ENCODE data around the gene YJEFN3.

Gene YJEFN3

DNA sequence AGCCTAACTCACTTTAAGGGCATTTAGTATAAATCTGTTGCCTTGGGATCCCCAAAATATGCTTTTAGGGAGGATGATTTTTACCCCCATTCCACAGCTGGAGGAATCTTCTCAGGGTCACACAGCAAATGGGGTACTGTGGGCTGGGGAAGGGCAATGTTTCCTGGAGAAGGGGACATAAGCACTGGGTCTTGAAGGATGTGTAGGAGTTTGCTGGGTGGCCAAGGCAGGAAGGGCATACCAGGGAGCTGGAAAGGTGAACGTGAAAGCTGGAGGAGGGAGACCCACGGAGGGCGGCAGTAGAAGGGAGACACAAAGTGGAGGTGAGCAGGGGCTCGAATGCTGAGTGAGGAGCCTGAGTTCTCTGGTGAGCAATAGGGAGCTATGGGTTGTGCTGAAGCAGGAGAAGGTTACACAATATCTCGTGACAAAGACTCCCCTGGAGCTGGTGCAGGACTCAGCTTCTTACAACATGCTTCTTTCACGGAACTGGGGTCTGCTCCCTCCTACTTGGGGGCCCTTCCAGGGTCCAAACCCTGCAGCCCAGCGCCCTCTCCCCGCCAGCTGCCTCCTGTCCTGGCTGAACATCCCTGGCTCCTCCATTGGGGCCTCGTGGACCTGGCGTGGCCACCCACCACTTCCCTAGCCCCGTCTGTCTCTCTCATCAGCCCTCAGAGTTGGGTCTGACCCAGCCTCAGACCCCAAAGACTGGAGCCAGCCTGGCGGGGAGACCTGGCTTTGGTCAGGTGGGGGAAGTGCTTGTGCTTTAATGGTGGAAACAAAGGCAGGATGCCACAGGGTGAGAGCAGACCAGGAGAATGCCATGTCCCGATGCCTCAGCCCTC is 20.4 kb downstream of the YJEFN3 start:
- peaks cover 0 to 16% (median 9%) of the 10 kb centered on the region in 10 experiments; a peak in 13 of 20 replicates for H3K4me1 ChIP-seq
- H3K4me2 ChIP-seq: no peak overlapping the region
- TF ChIP-seq Cebpa-rat (IDR thresholded peaks at IDR 0.05): no peak
- H3K27ac ChIP-seq: no peak overlapping the region
- H4K20me1 ChIP-seq: no peaks in the 10 kb centered on the region
- peaks cover 0 to 9% (median 0%) of the 10 kb centered on the region in 11 experiments; a peak in 4 of 22 replicates for H3K9me3 ChIP-seq (replicated peaks in 1 of 11)
- peaks cover 0 to 9% (median 0%) of the 10 kb centered on the region in 11 experiments; a peak in 1 of 22 replicates for H3K36me3 ChIP-seq
- H3K9ac ChIP-seq: no peak overlapping the region
- no peaks in the 10 kb centered on the region for H3K27me3 ChIP-seq
- H3K4me3 ChIP-seq: no peak overlapping the region

DNA sequence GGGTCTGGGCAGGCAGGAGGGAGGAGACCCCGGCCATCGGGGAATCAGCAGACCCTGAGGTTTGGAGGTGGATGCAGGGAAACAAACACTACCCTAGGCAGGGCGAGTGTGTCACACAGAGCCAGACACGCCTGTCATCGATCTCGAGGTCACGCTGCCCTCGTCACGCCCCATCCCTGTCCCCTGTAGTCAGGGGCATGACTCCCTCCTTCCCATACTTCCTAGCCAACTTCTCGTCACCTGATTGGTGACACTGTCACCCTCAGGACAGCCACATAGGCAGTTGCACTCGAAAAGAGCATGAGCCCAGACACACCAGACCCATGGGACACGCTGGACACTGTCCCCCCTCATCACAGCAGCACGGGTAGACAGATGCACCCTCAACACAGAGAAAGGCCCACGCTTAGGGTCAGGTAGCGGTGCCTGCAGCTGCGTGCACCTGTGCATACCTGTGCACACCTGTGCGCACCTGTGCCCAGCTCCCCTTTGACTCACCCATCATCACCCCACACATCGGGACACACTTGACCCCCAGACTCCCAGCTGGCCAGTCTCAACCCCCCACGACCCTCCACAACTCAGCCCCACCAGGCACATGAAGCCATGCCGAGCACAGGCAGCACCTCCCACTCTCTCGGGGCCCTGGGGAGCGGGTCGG is 21.2 kb downstream of the YJEFN3 start:
- Histone ChIP-seq H3K36me3 (0 out of 22 replicates have a peak, but pooled peaks cover 0 to 1% (median 0%) of the 10 kb centered on the region in 11 experiments), H3K27me3 (no peaks in the 10 kb centered on the region), H3K9me3 (replicated peaks in 1 of 11) (peaks cover 0 to 1% (median 0%) of the 10 kb centered on the region in 11 experiments; a peak in 3 of 22 replicates), H3K27ac (no peak overlapping the region), H4K20me1 (no peaks in the 10 kb centered on the region), H3K4me2 (no peak overlapping the region), H3K4me1 (peaks cover 0 to 16% (median 9%) of the 10 kb centered on the region in 10 experiments; a peak in 13 of 20 replicates), H3K9ac (no peak overlapping the region), H3K4me3 (no peak overlapping the region)
- TF ChIP-seq Cebpa-rat (IDR thresholded peaks at IDR 0.05): no peak

DNA sequence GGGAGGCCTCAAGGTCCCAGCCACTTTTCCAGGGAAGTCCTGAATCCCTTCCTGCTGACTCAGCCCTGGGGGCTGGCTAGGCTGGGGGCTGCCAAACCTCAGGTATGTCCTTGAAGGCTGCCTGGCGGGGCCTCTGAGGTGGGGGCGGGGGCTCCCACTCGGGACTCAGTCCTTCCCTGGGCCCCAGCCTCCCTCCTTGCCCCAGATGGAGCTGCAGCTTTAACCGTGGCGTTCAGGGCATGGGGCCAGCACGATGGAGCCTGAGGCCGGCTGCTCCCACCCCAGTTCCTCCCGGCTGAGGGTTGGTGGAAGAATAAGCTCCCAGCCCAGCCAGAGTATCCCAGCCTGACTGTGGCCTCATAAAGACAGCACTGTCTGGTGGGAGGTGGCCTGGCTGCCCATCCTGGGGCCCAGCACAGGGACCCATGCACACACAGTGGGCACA is 21.8 kb downstream of the YJEFN3 start:
- no peak overlapping the region for H3K4me2 ChIP-seq
- no peak for TF ChIP-seq Cebpa-rat (IDR thresholded peaks at IDR 0.05)
- no peaks in the 10 kb centered on the region for H3K36me3 ChIP-seq

DNA sequence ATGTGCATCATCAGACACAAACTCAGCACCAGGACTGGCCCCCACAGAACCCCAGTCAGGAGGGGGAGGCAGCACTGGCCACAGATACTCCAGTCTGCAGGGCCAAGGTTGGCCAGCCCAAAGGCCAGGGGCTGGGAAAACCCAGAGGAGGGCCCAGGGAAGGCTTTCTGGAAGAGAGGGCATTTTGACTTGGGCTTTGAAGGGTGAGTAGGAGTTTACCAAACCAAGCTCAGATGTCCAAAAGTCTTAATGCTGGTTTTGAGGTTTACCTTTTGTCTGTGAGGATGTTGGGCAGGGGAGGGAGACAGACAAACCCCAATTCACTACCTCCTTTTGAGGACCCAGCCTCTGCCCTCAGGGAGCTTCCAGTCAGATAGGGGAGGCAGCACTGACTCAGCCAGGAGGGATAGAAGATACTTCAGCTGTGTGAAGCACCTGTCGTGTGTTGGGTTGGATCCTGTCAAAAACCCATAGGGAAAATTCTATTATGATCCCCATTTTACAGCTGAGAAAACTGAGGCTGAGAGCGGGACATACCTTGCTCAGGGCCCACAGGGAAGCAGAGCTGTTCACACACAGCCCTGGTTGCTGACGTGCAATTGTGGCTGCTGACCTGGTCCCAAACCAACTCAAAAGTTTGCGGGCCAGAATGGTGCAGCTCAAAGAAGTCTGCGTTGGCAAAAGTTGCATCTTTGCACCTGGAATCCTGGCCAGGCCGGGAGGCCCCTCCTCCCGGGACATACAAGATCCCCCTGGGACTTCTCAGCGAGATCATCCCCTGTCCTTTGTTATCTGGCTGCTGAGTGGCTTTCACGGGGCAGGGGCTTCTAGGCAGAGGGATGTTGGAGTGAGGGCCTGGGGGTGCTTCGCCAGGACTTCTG is 22.5 kb downstream of the YJEFN3 start:
- Histone ChIP-seq H3K27ac (peak overlapping the region in 2 of 11 experiments; percentile 33 to 38; a peak in 4 of 22 replicates), H4K20me1 (no peaks in the 10 kb centered on the region), H3K9ac (peak overlapping the region in 5 of 11 experiments; percentile 5 to 52 (median 45); a peak in 4 of 22 replicates), H3K4me3 (no peak overlapping the region), H3K36me3 (no peaks in the 10 kb centered on the region), H3K4me1 (peaks cover 0 to 14% (median 9%) of the 10 kb centered on the region in 10 experiments; a peak in 13 of 20 replicates), H3K4me2 (peak overlapping the region in 8 of 11 experiments; percentile 3 to 52 (median 32); a peak in 13 of 22 replicates), H3K27me3 (no peaks in the 10 kb centered on the region), H3K9me3 (replicated peaks in 1 of 11) (no peaks in the 10 kb centered on the region; a peak in 1 of 22 replicates)
- no peak for TF ChIP-seq Cebpa-rat (IDR thresholded peaks at IDR 0.05)

More for the DNA sequence above, 21.8 kb downstream of the YJEFN3 start:
- Histone ChIP-seq H3K27me3 (no peaks in the 10 kb centered on the region), H4K20me1 (no peaks in the 10 kb centered on the region), H3K27ac (no peak overlapping the region), H3K4me3 (no peak overlapping the region), H3K9ac (no peak overlapping the region), H3K4me1 (peaks cover 0 to 16% (median 9%) of the 10 kb centered on the region in 10 experiments; a peak in 13 of 20 replicates), H3K9me3 (replicated peaks in 1 of 11) (no peaks in the 10 kb centered on the region; a peak in 1 of 22 replicates)

DNA sequence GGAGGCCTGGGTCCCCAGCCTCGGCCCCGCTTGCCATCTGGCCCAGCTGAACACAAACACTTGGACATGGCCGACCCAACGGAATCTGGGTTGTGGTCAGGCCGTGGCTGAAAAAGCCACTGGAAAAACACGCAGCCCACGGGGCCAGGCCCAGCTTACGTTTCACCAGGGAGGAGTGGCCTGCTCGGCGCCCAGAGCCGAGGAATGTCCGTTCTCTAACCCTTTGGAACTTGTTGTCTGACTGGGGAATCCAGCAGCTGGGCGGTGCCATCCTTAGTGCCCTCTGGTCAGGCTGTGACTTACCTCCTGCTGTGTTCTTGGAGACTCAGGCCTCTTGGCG is 23.1 kb downstream of the YJEFN3 start:
- TF ChIP-seq Cebpa-rat (IDR thresholded peaks at IDR 0.05): no peak
- Histone ChIP-seq H3K27me3 (no peaks in the 10 kb centered on the region), H3K4me2 (peak overlapping the region in 8 of 11 experiments; percentile 3 to 52 (median 32); a peak in 13 of 22 replicates), H3K9me3 (replicated peaks in 1 of 11) (no peaks in the 10 kb centered on the region; a peak in 1 of 22 replicates), H3K9ac (peak overlapping the region in 5 of 11 experiments; percentile 5 to 52 (median 45); a peak in 4 of 22 replicates), H4K20me1 (no peaks in the 10 kb centered on the region), H3K27ac (peak overlapping the region in 2 of 11 experiments; percentile 33 to 38; a peak in 4 of 22 replicates), H3K4me1 (peaks cover 0 to 11% (median 9%) of the 10 kb centered on the region in 10 experiments; a peak in 13 of 20 replicates), H3K4me3 (no peak overlapping the region), H3K36me3 (no peaks in the 10 kb centered on the region)

DNA sequence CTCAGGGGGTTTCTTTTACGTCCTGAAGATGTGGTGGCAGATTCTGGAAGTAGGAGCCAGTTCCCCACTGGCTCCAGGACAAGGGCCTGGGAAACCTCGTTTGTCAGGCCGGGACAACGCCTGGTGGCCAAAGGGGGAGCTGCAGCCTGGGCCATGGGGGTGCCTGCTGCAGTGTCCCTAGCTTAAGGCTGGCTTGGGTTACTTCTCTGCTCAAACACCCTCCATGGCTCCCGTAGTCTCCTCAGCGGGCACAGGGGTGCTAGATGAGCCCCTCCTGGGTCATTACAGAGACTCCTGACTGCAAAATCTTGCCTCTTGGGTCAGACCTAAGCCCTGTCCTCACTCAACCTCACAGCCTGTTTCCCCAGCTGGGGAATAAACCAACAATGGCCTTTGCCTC is 24.1 kb downstream of the YJEFN3 start:
- no peaks in the 10 kb centered on the region for H3K27me3 ChIP-seq
- no peaks in the 10 kb centered on the region; a peak in 1 of 22 replicates for H3K9me3 ChIP-seq (replicated peaks in 1 of 11)
- peaks cover 0 to 11% (median 9%) of the 10 kb centered on the region in 10 experiments; a peak in 13 of 20 replicates for H3K4me1 ChIP-seq
- no peak for TF ChIP-seq Cebpa-rat (IDR thresholded peaks at IDR 0.05)
- H3K4me3 ChIP-seq: no peak overlapping the region
- H3K36me3 ChIP-seq: no peaks in the 10 kb centered on the region
- no peaks in the 10 kb centered on the region for H4K20me1 ChIP-seq
- H3K4me2 ChIP-seq: no peak overlapping the region
- H3K9ac ChIP-seq: no peak overlapping the region
- no peak overlapping the region for H3K27ac ChIP-seq

DNA sequence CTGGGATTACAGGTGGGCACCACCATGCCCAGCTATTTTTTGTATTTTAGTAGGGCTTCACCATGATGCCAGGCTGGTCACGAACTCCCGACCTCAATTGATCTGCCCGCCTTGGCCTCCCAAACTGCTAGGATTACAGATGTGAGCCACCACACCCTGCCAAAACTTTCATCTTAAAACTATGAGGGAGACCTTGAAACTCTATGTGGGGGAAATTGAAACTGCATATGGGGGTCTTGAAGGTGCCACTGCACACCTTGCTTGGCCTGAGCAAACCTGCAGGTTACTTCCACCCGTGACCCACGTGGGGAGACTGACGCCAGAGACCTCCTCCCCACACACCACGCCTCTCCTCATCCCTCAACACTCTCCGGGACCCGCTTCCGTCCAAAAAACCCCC is 25.0 kb downstream of the YJEFN3 start:
- Histone ChIP-seq H3K36me3 (no peaks in the 10 kb centered on the region), H3K9me3 (replicated peaks in 1 of 11) (no peaks in the 10 kb centered on the region; a peak in 1 of 22 replicates), H3K4me1 (peaks cover 0 to 18% (median 12%) of the 10 kb centered on the region in 10 experiments; a peak in 14 of 20 replicates), H3K27me3 (no peaks in the 10 kb centered on the region), H4K20me1 (no peaks in the 10 kb centered on the region), H3K4me3 (no peak overlapping the region), H3K9ac (no peak overlapping the region), H3K27ac (no peak overlapping the region), H3K4me2 (no peak overlapping the region)
- TF ChIP-seq Cebpa-rat (IDR thresholded peaks at IDR 0.05): no peak
